IMR-90 (cell line): ENCODE measurements around the gene DIP2C. TPM values are rescaled to one million over a fixed set of nuclear protein-coding genes. Genes with fewer than 3 reads are reported as not detected.

Experiments
- ATAC-seq: fragments of 200-7000 bp; cut with Tn5 transposase; 2 replicates; pipeline ENCODE4 v1.9.1; 2020; ENCODE audit warnings: low read depth, mild to moderate bottlenecking, moderate library complexity
- BruUV-seq: library from RNA; stranded (reverse); fragments of 400-500 nt; replicated peaks from 2 replicates; lab custom pipeline; 2021; lab: Mats Ljungman, UMichigan
- CTCF ChIA-PET: fragments of 300-600 bp; formaldehyde crosslinking; extraction: SDS; loops from one replicate; lab custom pipeline; 2021; ENCODE audit warnings: antibody characterized with exemption; lab: Yijun Ruan, JAX
- POLR2A ChIA-PET: fragments of 300-600 bp; sonication (Branson Sonifier 250); formaldehyde crosslinking; loops from one replicate; lab custom pipeline; 2022; ENCODE audit warnings: antibody characterized with exemption; ENCODE audit not compliant: unreplicated experiment; lab: Charles Lee
- DNase-seq: peaks from one replicate; pipeline ENCODE4 v3.0.0; 2013
- H2AFZ ChIP-seq: replicated peaks from 2 replicates; pipeline ENCODE3; 2013; ENCODE audit warnings: low read length, mild to moderate bottlenecking; ENCODE audit not compliant: poor library complexity
- H2AK5ac ChIP-seq: 2 replicates; pipeline ENCODE4 v1.6.1; 2013; ENCODE audit warnings: low read depth, low read length, inconsistent platforms
- H2AK9ac ChIP-seq: replicated peaks from 2 replicates; pipeline ENCODE3; 2013; ENCODE audit warnings: mild to moderate bottlenecking, low read depth, low read length, moderate library complexity; ENCODE audit not compliant: poor library complexity
- H2BK120ac ChIP-seq: 2 replicates; pipeline ENCODE4 v1.6.1; 2013; ENCODE audit warnings: low read depth, low read length, inconsistent platforms
- H2BK15ac ChIP-seq: 3 replicates; pipeline ENCODE4 v1.6.1; 2013; ENCODE audit warnings: low read depth, low read length, inconsistent platforms
- H2BK20ac ChIP-seq: 2 replicates; pipeline ENCODE4 v1.6.1; 2013; ENCODE audit warnings: low read depth, mild to moderate bottlenecking, inconsistent platforms, low read length, moderate library complexity
- H2BK5ac ChIP-seq: 2 replicates; pipeline ENCODE4 v1.6.1; 2013; ENCODE audit warnings: mild to moderate bottlenecking, low read depth, low read length, inconsistent platforms; ENCODE audit not compliant: poor library complexity, severe bottlenecking
- H3K14ac ChIP-seq: replicated peaks from 2 replicates; pipeline ENCODE4 v1.6.1; 2013; ENCODE audit warnings: low read depth, low read length, inconsistent platforms
- H3K18ac ChIP-seq: 2 replicates; pipeline ENCODE4 v1.6.1; 2013; ENCODE audit warnings: low read depth, low read length, control low read depth
- H3K23ac ChIP-seq: 2 replicates; pipeline ENCODE4 v1.6.1; 2013; ENCODE audit warnings: low read depth, low read length, inconsistent platforms
- H3K27ac ChIP-seq: 2 replicates; pipeline ENCODE4 v1.5.1; 2013; ENCODE audit warnings: mild to moderate bottlenecking, control low read depth, low read length; ENCODE audit not compliant: insufficient read depth
- H3K27me3 ChIP-seq: 2 replicates; pipeline ENCODE4 v1.6.1; 2013; ENCODE audit warnings: low read length; ENCODE audit not compliant: control insufficient read depth, insufficient read depth
- H3K36me3 ChIP-seq: 2 replicates; pipeline ENCODE4 v1.6.1; 2013; ENCODE audit warnings: low read length, mixed read lengths; ENCODE audit not compliant: control insufficient read depth, insufficient read depth
- H3K4ac ChIP-seq: 2 replicates; pipeline ENCODE4 v1.6.1; 2013; ENCODE audit warnings: low read depth, low read length, inconsistent platforms
- H3K4me1 ChIP-seq: 2 replicates; pipeline ENCODE4 v1.6.1; 2013; ENCODE audit warnings: low read length, mixed read lengths; ENCODE audit not compliant: control insufficient read depth, insufficient read depth
- H3K4me2 ChIP-seq: 2 replicates; pipeline ENCODE4 v1.6.1; 2013; ENCODE audit warnings: low read depth, mild to moderate bottlenecking, control low read depth, low read length, moderate library complexity
- H3K4me3 ChIP-seq: 2 replicates; pipeline ENCODE4 v1.5.1; 2013; ENCODE audit warnings: low read depth, mild to moderate bottlenecking, control low read depth, low read length, moderate library complexity; ENCODE audit not compliant: insufficient read depth
- H3K56ac ChIP-seq: 2 replicates; pipeline ENCODE4 v1.6.1; 2013; ENCODE audit warnings: low read length, inconsistent platforms; ENCODE audit not compliant: insufficient read depth; ENCODE audit errors: extremely low read depth
- H3K79me1 ChIP-seq, 2 experiments: 2 replicates each; pipeline ENCODE4 v1.6.1; 2013; ENCODE audit warnings: low read length in 2 of 2, inconsistent platforms in 1 of 2, low read depth in 1 of 2
- H3K9ac ChIP-seq: 2 replicates; pipeline ENCODE4 v1.6.1; 2013; ENCODE audit warnings: low read depth, low read length, control low read depth
- H3K9me1 ChIP-seq: 2 replicates; pipeline ENCODE4 v1.6.1; 2013; ENCODE audit warnings: low read length, inconsistent platforms; ENCODE audit not compliant: insufficient read depth
- H3K9me3 ChIP-seq: 2 replicates; pipeline ENCODE4 v1.6.1; 2013; ENCODE audit warnings: low read length; ENCODE audit not compliant: control insufficient read depth, insufficient read depth
- H4K20me1 ChIP-seq: 2 replicates; pipeline ENCODE4 v1.6.1; 2013; ENCODE audit warnings: low read length, inconsistent platforms; ENCODE audit not compliant: insufficient read depth
- H4K5ac ChIP-seq: 2 replicates; pipeline ENCODE4 v1.6.1; 2013; ENCODE audit warnings: mild to moderate bottlenecking, low read depth, low read length, control low read depth
- H4K8ac ChIP-seq, 2 experiments: 2 replicates each; pipeline ENCODE4 v1.6.1; 2013; ENCODE audit warnings: low read depth in 2 of 2, low read length in 2 of 2, control low read depth in 1 of 2, inconsistent platforms in 1 of 2
- H4K91ac ChIP-seq: 2 replicates; pipeline ENCODE4 v1.6.1; 2013; ENCODE audit warnings: low read depth, low read length, inconsistent platforms; ENCODE audit not compliant: insufficient read depth
- BHLHE40 ChIP-seq: fragments of 150-350 bp; IDR thresholded peaks from 2 replicates; pipeline ENCODE4 v1.6.1; 2016; ENCODE audit warnings: mild to moderate bottlenecking, low read depth, low read length
- FOS ChIP-seq: fragments of 150-350 bp; IDR thresholded peaks from 2 replicates; pipeline ENCODE4 v1.6.1; 2016; ENCODE audit warnings: low read depth, low read length
- POLR2A ChIP-seq: IDR thresholded peaks from 2 replicates; pipeline ENCODE4 v1.6.1; 2012; ENCODE audit warnings: mild to moderate bottlenecking, low read depth, low read length
- RCOR1 ChIP-seq: IDR thresholded peaks from 2 replicates; pipeline ENCODE4 v1.6.1; 2012; ENCODE audit warnings: mild to moderate bottlenecking, low read length, improper control_type of control experiment; ENCODE audit not compliant: insufficient replicate concordance
- RFX5 ChIP-seq: IDR thresholded peaks from 2 replicates; pipeline ENCODE4 v1.8.0; 2012; ENCODE audit warnings: low read depth, mild to moderate bottlenecking, low read length, moderate library complexity
- SMC3 ChIP-seq: fragments of 150-350 bp; IDR thresholded peaks from 2 replicates; pipeline ENCODE4 v1.6.1; 2016; ENCODE audit warnings: low read depth, mild to moderate bottlenecking, antibody characterized with exemption, low read length, moderate library complexity
- WGBS, 2 experiments: methylation state at CpG; one replicate each; pipeline versions ENCODE4 v1.1.5 to v1.1.7; 2013; ENCODE audit warnings: missing lambda C conversion rate in 2 of 2; ENCODE audit not compliant: insufficient read length in 1 of 2; ENCODE audit errors: extremely low coverage in 2 of 2; 5-methylcytosine and 5-hydroxymethylcytosine counted together
- dilution Hi-C: fragments of 300-500 bp; cut with HindIII; formaldehyde crosslinking; loops from one replicate; pipeline ENCODE4 v1.14.3; 2018; ENCODE audit warnings: low sequenced_read_pairs; ENCODE audit not compliant: unreplicated experiment
- in situ Hi-C: fragments of 300-500 bp; cut with MboI; formaldehyde crosslinking; loops from 3 replicates; pipeline ENCODE4 v1.14.3; 2019; ENCODE audit warnings: low sequenced_read_pairs, inconsistent platforms, mixed read lengths
- intact Hi-C: fragments of 100-400 bp; cut with micrococcal nuclease; formaldehyde crosslinking; loops from 2 replicates; pipeline ENCODE4 v1.10.0; 2022
- polyA plus RNA-seq, 3 experiments: library from polyadenylated mRNA; depleted of rRNA; stranded (reverse); fragments of >200 nt; gene quantifications; 2 replicates each; pipeline ENCODE4 v1.2.3, GENCODE V29; 2012; ENCODE audit warnings: low replicate concordance in 1 of 3
- total RNA-seq: library from RNA; depleted of rRNA; stranded (reverse); fragments of >200 nt; gene quantifications from 2 replicates; pipeline ENCODE4 v1.2.3, GENCODE V29; 2012

DIP2C gene
- total and polyA plus RNA-seq, 2 of the 4 experiments (the other 2 are of a cell fraction), result 8.6 to 17.3 TPM

- ChIA-PET POLR2A (no interaction called here), CTCF (no interaction called here)
- Histone ChIP-seq H3K4ac (no peak overlapping the region), H3K9me1 (peaks cover 10% of the 10 kb centered on the region), H4K5ac (no peak overlapping the region), H4K8ac (no peak overlapping the region), H2BK120ac (no peak overlapping the region), H3K27ac (no peak overlapping the region), H3K9ac (no peak overlapping the region), H4K91ac (no peak overlapping the region), H3K27me3 (no peaks in the 10 kb centered on the region), H3K9me3 (no peaks in the 10 kb centered on the region), H3K23ac (no peak overlapping the region), H2AK5ac (no peak overlapping the region), H3K4me2 (no peak overlapping the region), H3K56ac (no peak overlapping the region), H3K14ac (no peak overlapping the region), H2BK15ac (no peak overlapping the region), H2AK9ac (no peak overlapping the region), H3K4me1 (no peaks in the 10 kb centered on the region), H3K18ac (no peak overlapping the region), H3K36me3 (peaks cover 11% of the 10 kb centered on the region), H3K4me3 (no peak overlapping the region), H2AFZ (no peak overlapping the region), H4K20me1 (no peaks in the 10 kb centered on the region; the same call in 1 of the 2 replicates), H2BK5ac (no peak overlapping the region), H2BK20ac (no peak overlapping the region), H3K79me1 (peaks cover 14 to 27% of the 10 kb centered on the region in 2 experiments)
- no peak for DNase-seq
- no TSS peak for BruUV-seq
- in situ Hi-C loops (no loop called here), intact Hi-C loops (no loop called here), dilution Hi-C loops (no loop called here)
- WGBS, 2 experiments, result 100% methylated on average over 4 of the region's 19 CpGs; no CpG with 5 or more reads in 1 of the 2 experiments
- TF ChIP-seq FOS, result no peak
- no peak for TF ChIP-seq SMC3
- no peak for TF ChIP-seq RCOR1
- TF ChIP-seq RFX5, result no peak
- no peak for TF ChIP-seq BHLHE40
- no peak for TF ChIP-seq POLR2A
- no peak for ATAC-seq
Measured at GRCh38 chr10:436013-436697, 253.3 kb downstream of the DIP2C start.
